GM21423 (cell line): ENCODE data around the gene CNOT6L.
A peak's percentile ranks its signal among the peaks of the same experiment; 100 is the strongest.

Experiments used
- ATAC-seq: cut with Tn5 transposase; IDR thresholded peaks from one replicate; pipeline ENCODE4 v1.9.1; 2021; ENCODE audit warnings: mild to moderate bottlenecking, moderate library complexity; ENCODE audit not compliant: unreplicated experiment

CNOT6L gene

GRCh38 chr4:77820649-77821561 lies 1.7 kb upstream of the CNOT6L start:
- no peak for ATAC-seq

- ATAC-seq, result peak; percentile 76
These were observed 878 bp upstream of the CNOT6L start for GRCh38 chr4:77819843-77820648.

- ATAC-seq, result peak; percentile 12
These were observed 255 bp upstream of the CNOT6L start for GRCh38 chr4:77819404-77819842.

GRCh38 chr4:77818073-77818601 lies 1.0 kb downstream of the CNOT6L start:
- ATAC-seq, result no peak

GRCh38 chr4:77817304-77818072 lies 1.7 kb downstream of the CNOT6L start:
- no peak for ATAC-seq

GRCh38 chr4:77816546-77816945 lies 2.6 kb downstream of the CNOT6L start:
- no peak for ATAC-seq

- ATAC-seq, result no peak
These were observed 3.5 kb downstream of the CNOT6L start for GRCh38 chr4:77815636-77816035.

GRCh38 chr4:77805840-77806239 lies 13.3 kb downstream of the CNOT6L start:
- ATAC-seq, result no peak

- ATAC-seq, result no peak
These were observed 14.7 kb downstream of the CNOT6L start for GRCh38 chr4:77804471-77804870.

GRCh38 chr4:77802402-77802801 lies 16.8 kb downstream of the CNOT6L start:
- no peak for ATAC-seq

- no peak for ATAC-seq
These were observed 17.9 kb downstream of the CNOT6L start for GRCh38 chr4:77801260-77801608.

- no peak for ATAC-seq
These were observed 18.5 kb downstream of the CNOT6L start for GRCh38 chr4:77800483-77801259.

GRCh38 chr4:77800077-77800476 lies 19.1 kb downstream of the CNOT6L start:
- no peak for ATAC-seq

- ATAC-seq, result no peak
These were observed 20.8 kb downstream of the CNOT6L start for GRCh38 chr4:77798385-77798784.

- ATAC-seq, result no peak
These were observed 21.9 kb downstream of the CNOT6L start for GRCh38 chr4:77797239-77797638.

- ATAC-seq, result no peak
These were observed 23.8 kb downstream of the CNOT6L start for GRCh38 chr4:77795326-77795725.

GRCh38 chr4:77790146-77790545 lies 29.0 kb downstream of the CNOT6L start:
- no peak for ATAC-seq

- ATAC-seq, result no peak
These were observed 30.2 kb downstream of the CNOT6L start for GRCh38 chr4:77788990-77789389.

- no peak for ATAC-seq
These were observed 31.2 kb downstream of the CNOT6L start for GRCh38 chr4:77787969-77788368.

GRCh38 chr4:77785669-77786068 lies 33.5 kb downstream of the CNOT6L start:
- no peak for ATAC-seq
